NB4 (cell line): ENCODE measurements around the gene HS3ST5.
A peak's percentile ranks its signal among the peaks of the same experiment; 100 is the strongest.

Experiments
- CTCF ChIP-seq: IDR thresholded peaks from one replicate; pipeline ENCODE4 v1.5.1; 2012; ENCODE audit warnings: low read depth, low read length
- MAX ChIP-seq: IDR thresholded peaks from 2 replicates; pipeline ENCODE4 v1.6.1; 2011; ENCODE audit warnings: low read depth, low read length
- MYC ChIP-seq: IDR thresholded peaks from 2 replicates; pipeline ENCODE4 v1.6.1; 2011; ENCODE audit warnings: low read depth, low read length
- POLR2A ChIP-seq: IDR thresholded peaks from 2 replicates; pipeline ENCODE4 v1.6.1; 2011; ENCODE audit warnings: mild to moderate bottlenecking; ENCODE audit not compliant: insufficient read length; ENCODE audit errors: extremely low read depth

DNA sequence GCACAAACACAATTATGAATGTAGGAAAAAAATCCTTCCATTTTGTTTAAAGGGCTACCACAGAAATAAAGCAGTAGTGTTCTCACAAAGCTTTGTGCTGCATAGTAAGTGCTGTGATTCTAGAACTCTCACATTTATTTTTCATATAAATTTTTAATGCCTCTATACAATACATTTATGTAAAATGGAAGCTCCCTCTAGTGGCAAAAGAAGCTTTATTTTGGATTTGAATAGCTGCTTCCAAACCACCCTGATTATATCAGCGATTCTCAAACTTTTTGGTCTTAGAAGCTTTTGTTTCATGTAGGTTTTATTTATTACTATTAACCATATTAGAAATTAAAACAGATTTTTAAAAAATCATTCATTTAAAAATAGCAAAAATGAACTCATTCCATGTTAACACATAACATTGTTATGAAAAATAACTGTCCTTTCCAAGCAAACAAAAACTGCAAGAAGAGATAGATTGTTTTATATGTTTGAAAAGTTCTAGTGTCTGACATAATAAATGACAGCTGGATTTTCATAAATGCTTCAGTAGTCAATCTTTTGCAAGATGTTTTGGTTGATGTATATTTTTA lies 38.4 kb downstream of the HS3ST5 start:
- peak; percentile 40 for TF ChIP-seq CTCF
- TF ChIP-seq POLR2A = no peak
- no peak for TF ChIP-seq MAX
- TF ChIP-seq MYC = no peak
